HFF-Myc (cell line): Measurements from ENCODE around the gene TGFBR3L.
"Not testable (repeated sequence)": the region's sequence is repeated elsewhere in the genome, so short reads cannot be mapped to it uniquely, and the experiment has no call there.

Source experiments
- DNase-seq: peaks from one replicate; pipeline ENCODE4 v3.0.0-alpha.2; 2011; ENCODE audit warnings: low read depth; ENCODE audit errors: extremely low read depth
- H3K4me3 ChIP-seq: replicated peaks from 2 replicates; pipeline ENCODE4 v1.5.1; 2011; ENCODE audit warnings: low read depth, mild to moderate bottlenecking, control low read depth, low read length
- CTCF ChIP-seq: IDR thresholded peaks from 2 replicates; pipeline ENCODE4 v1.5.1; 2012; ENCODE audit warnings: mild to moderate bottlenecking, low read depth, low read length, control low read depth; ENCODE audit errors: missing control alignments

Gene TGFBR3L

GRCh38 chr19:7915250-7916102 lies 846 bp downstream of the TGFBR3L start:
- no peak for DNase-seq
- H3K4me3 ChIP-seq, result no peak overlapping the region
- TF ChIP-seq CTCF, result no peak

GRCh38 chr19:7916103-7916954 lies 1.7 kb downstream of the TGFBR3L start:
- peak overlapping the region; percentile 24 for H3K4me3 ChIP-seq
- no peak for TF ChIP-seq CTCF
- DNase-seq, result no peak

- peak overlapping the region; percentile 13; the same call in 1 of the 2 replicates for H3K4me3 ChIP-seq
- TF ChIP-seq CTCF, result no peak
- DNase-seq, result no peak
Observed at GRCh38 chr19:7916955-7917266, 2.3 kb downstream of the TGFBR3L start.

- TF ChIP-seq CTCF, result peak; percentile 62
- DNase-seq, result no peak
- peak overlapping the region; percentile 13; the same call in 1 of the 2 replicates for H3K4me3 ChIP-seq
Observed at GRCh38 chr19:7917267-7918061, 2.8 kb downstream of the TGFBR3L start.

GRCh38 chr19:7918062-7918614 lies 3.5 kb downstream of the TGFBR3L start:
- DNase-seq, result not testable (repeated sequence)

GRCh38 chr19:7918615-7919421 lies 4.2 kb downstream of the TGFBR3L start:
- H3K4me3 ChIP-seq, result no peak overlapping the region
- TF ChIP-seq CTCF, result no peak
- DNase-seq, result no peak

More at GRCh38 chr19:7918062-7918614, 3.5 kb downstream of the TGFBR3L start:
- 0 out of 2 replicates have a peak overlapping the region, but pooled peaks have one; percentile 13 for H3K4me3 ChIP-seq
